ENCODE data around the gene KRTAP12-1. TPM values are rescaled to one million over a fixed set of nuclear protein-coding genes. Genes with fewer than 3 reads are reported as not detected.

Gene KRTAP12-1
- total and polyA plus RNA-seq, 7 donors, result not detected

- H3K36me3 ChIP-seq (ENCODE audit: insufficient read depth in 1 of 2, low read depth in 1 of 2), result no peaks in the 10 kb centered on the region
- H3K27ac ChIP-seq, result no peak overlapping the region
- no peaks in the 10 kb centered on the region for H3K9me3 ChIP-seq
- DNase-seq (peak in 1 of 2 donors; percentile 17), ATAC-seq (no peak)
- no peak for TF ChIP-seq CTCF (IDR thresholded peaks at IDR 0.05)
- H3K4me3 ChIP-seq, result no peak overlapping the region
- intact Hi-C loops (cut with DNase I), result no loop called here
- peaks cover 5 to 91% (median 46%) of the 10 kb centered on the region in 3 donors for H3K27me3 ChIP-seq (ENCODE audit: insufficient read depth in 3 of 3, low read length in 2 of 3)
- WGBS, 3 donors, result 45 to 49% (median 46%) methylated on average over 14 to 16 of the region's 16 CpGs
- no peaks in the 10 kb centered on the region for H3K4me1 ChIP-seq
These were observed 21.2 kb upstream of the KRTAP12-1 start for GRCh38 chr21:44702973-44703730.

- ATAC-seq (no peak), DNase-seq (peak in 1 of 2 donors; percentile 35)
- TF ChIP-seq CTCF (IDR thresholded peaks at IDR 0.05), result no peak
- Histone ChIP-seq H3K27me3 (ENCODE audit: insufficient read depth in 3 of 3, low read length in 2 of 3) (peaks cover 5 to 92% (median 46%) of the 10 kb centered on the region in 3 donors), H3K36me3 (ENCODE audit: insufficient read depth in 1 of 2, low read depth in 1 of 2) (no peaks in the 10 kb centered on the region), H3K4me1 (no peaks in the 10 kb centered on the region), H3K4me3 (no peak overlapping the region), H3K9me3 (no peaks in the 10 kb centered on the region), H3K27ac (no peak overlapping the region)
- intact Hi-C loops (cut with DNase I), result no loop called here
- 30 to 47% (median 42%) methylated on average over 18 to 21 of the region's 22 CpGs for WGBS, 3 donors
These were observed 20.4 kb upstream of the KRTAP12-1 start for GRCh38 chr21:44702111-44702972.

GRCh38 chr21:44701541-44701940 lies 19.6 kb upstream of the KRTAP12-1 start:
- Histone ChIP-seq H3K9me3 (no peaks in the 10 kb centered on the region), H3K4me1 (no peaks in the 10 kb centered on the region), H3K4me3 (no peak overlapping the region), H3K27ac (no peak overlapping the region), H3K27me3 (ENCODE audit: insufficient read depth in 3 of 3, low read length in 2 of 3) (peaks cover 5 to 87% (median 41%) of the 10 kb centered on the region in 3 donors), H3K36me3 (ENCODE audit: insufficient read depth in 1 of 2, low read depth in 1 of 2) (no peaks in the 10 kb centered on the region)
- WGBS, 3 donors, result 11 to 16% (median 14%) methylated on average over 11 to 12 of the region's 12 CpGs
- intact Hi-C loops (cut with DNase I), result no loop called here
- no peak for TF ChIP-seq CTCF (IDR thresholded peaks at IDR 0.05)
- ATAC-seq (no peak), DNase-seq (no peak)

- no peak overlapping the region for H3K4me3 ChIP-seq
- intact Hi-C loops (cut with DNase I), result no loop called here
- H3K27me3 ChIP-seq (ENCODE audit: insufficient read depth in 3 of 3, low read length in 2 of 3), result peaks cover 5 to 87% (median 36%) of the 10 kb centered on the region in 3 donors
- ATAC-seq, result no peak
- no peaks in the 10 kb centered on the region for H3K36me3 ChIP-seq (ENCODE audit: insufficient read depth in 1 of 2, low read depth in 1 of 2)
- H3K27ac ChIP-seq, result no peak overlapping the region
- H3K4me1 ChIP-seq, result no peaks in the 10 kb centered on the region
- no peaks in the 10 kb centered on the region for H3K9me3 ChIP-seq
- WGBS, 3 donors, result 47 to 57% (median 50%) methylated on average over 14 of the region's 14 CpGs
- TF ChIP-seq CTCF (IDR thresholded peaks at IDR 0.05), result no peak
- no peak for DNase-seq
These were observed 19.0 kb upstream of the KRTAP12-1 start for GRCh38 chr21:44701023-44701400.
